GM12872 (cell line): ENCODE measurements around the gene RAB22A.

Experiments
- CTCF ChIP-seq: IDR thresholded peaks from 3 replicates; pipeline ENCODE4 v1.5.1; 2011; ENCODE audit warnings: low read depth, mild to moderate bottlenecking, low read length, moderate library complexity; ENCODE audit not compliant: insufficient read depth

RAB22A gene

GRCh38 chr20:58271606-58272351, 37.7 kb upstream of the RAB22A start:
- no peak for TF ChIP-seq CTCF

DNA sequence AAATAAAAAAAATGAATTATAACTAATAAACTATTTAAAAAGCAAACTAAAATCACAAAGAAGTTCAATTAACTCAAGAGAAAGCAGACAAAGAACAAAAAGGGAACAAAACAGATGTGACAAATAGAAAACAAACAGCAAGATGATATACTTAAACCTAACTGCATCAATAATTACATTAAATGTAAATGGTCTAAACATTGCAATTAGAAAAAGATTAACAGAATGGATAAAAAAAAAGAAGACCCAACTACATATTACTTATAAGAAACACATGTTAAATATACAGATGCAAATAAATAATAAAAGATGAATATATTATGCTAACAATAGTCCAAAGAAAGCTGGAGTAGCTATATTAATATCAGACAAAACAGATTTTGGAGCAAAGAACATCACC, 35.1 kb upstream of the RAB22A start:
- TF ChIP-seq CTCF, result no peak

DNA sequence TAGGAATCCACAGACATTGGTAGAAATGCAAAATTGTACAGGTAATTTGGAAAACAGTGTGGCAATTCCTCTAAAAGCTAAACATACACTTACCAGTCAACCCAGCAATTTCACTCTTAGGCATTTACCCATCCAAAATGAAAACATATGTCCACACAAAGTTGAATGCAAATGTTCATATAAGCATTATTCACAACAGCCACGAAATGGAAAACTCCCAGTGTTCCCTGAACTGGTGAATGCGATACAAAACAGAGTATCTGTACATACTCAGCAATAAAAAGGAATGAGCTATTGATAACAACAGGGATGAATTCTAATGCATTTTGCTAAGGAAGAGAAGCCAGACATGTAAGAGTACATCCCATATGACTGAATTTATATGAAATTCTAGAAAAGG, 32.4 kb upstream of the RAB22A start:
- TF ChIP-seq CTCF, result no peak

- TF ChIP-seq CTCF, result no peak
Measured at GRCh38 chr20:58277578-58278472, 31.7 kb upstream of the RAB22A start.

DNA sequence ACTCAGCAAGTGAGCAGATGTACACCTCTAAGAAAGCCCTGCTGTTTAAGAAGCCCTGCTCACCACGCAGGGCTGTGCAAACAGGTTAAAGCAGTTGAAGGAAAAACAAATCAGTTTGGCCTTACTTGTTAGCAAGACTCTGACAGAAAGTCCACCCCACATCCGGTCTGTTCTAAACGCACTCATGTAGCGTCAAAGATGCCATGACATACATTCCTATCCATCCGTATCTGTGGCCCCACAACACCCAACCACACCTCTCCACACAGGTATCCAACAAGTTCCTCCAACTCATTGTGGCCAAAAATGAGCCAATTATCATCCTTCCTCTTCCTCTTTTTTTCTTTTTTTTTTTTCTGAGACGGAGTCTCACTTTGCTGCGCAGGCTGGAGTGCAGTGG, 22.8 kb upstream of the RAB22A start:
- no peak for TF ChIP-seq CTCF

DNA sequence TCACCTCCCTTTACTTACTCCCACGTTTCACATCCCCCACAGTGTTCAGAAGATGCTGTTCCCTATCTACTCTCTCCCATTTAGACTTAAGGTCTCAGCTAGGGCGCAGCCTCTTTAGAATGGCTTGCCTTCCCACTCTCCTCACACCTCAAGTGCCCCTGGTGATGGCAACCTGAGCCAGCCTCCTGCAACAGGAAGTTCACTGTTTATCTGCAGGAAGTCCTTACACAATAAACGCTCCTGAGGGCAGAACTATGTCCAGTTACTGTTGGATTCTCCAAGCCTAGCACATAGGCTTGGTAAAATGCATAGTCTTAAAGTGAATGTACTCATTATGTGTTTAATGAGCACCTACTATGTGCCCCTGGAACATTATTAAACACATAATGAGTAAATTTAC, 21.9 kb upstream of the RAB22A start:
- TF ChIP-seq CTCF, result no peak

DNA sequence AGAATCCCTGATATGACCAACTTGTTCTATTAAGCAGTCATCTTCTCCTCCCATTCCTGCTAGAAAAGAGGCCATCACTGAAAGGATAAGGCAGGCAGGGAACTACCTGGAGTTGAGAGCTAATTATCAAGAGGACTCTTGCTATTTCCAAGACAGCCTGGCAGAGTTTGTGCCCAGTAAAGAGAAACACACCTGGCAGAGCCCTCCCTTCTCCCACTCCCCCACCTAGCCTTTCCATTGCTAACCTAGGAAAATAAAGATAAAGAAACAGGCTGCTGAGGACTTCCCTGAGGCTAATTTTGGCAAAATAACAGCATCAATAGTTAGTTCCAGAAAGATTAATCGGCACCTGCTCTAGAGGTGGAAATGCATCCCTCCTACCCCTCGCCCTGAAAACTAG, 20.4 kb upstream of the RAB22A start:
- no peak for TF ChIP-seq CTCF
